Measurements from ENCODE around the gene MCTP1. TPM values are rescaled to one million over a fixed set of nuclear protein-coding genes. Genes with fewer than 3 reads are reported as not detected.

Gene MCTP1
- polyA plus RNA-seq, 3 donors, result 34.4 to 72.9 (median 55.5) TPM

- Histone ChIP-seq H3K4me3 (replicated peaks in 1 of 3; ENCODE audit: low read depth in 2 of 3, low read length in 3 of 3) (no peak overlapping the region), H3K4me2 (replicated peaks; ENCODE audit: extremely low read depth, low read length, poor library complexity, severe bottlenecking) (no peak overlapping the region), H3K79me2 (ENCODE audit: insufficient read depth, low read length) (no peaks in the 10 kb centered on the region), H2AFZ (ENCODE audit: insufficient read depth, low read depth, low read length, poor library complexity, severe bottlenecking) (no peak overlapping the region), H3K9me3 (replicated peaks in 1 of 2; ENCODE audit: control insufficient read depth in 1 of 2, insufficient read depth in 1 of 2, low read length in 2 of 2) (no peaks in the 10 kb centered on the region), H3K36me3 (replicated peaks in 1 of 2; ENCODE audit: control insufficient read depth in 1 of 2, insufficient read depth in 2 of 2, low read length in 2 of 2) (peaks cover 10 to 59% of the 10 kb centered on the region in 2 donors), H4K20me1 (ENCODE audit: insufficient read depth, low read length) (no peaks in the 10 kb centered on the region), H3K9ac (ENCODE audit: insufficient read depth, low read length, poor library complexity, severe bottlenecking) (no peak overlapping the region), H3K27me3 (ENCODE audit: control insufficient read depth in 2 of 2, insufficient read depth in 2 of 2, low read length in 2 of 2) (no peaks in the 10 kb centered on the region), H3K4me1 (ENCODE audit: control insufficient read depth in 1 of 2, insufficient read depth in 2 of 2, low read length in 2 of 2) (no peaks in the 10 kb centered on the region), H3K27ac (ENCODE audit: low read depth in 1 of 2, low read length in 2 of 2) (no peak overlapping the region)
- no CpG with 5 or more reads among the region's 2 CpGs for WGBS (ENCODE audit: insufficient coverage)
- intact Hi-C loops (cut with micrococcal nuclease), result no loop called here
- no peaks in the 10 kb centered on the region for H3K4me1 Mint-ChIP-seq
- H3K36me3 Mint-ChIP-seq, result peaks cover 56 to 59% of the 10 kb centered on the region in 2 donors
- DNase-seq, result no peak
- TF ChIP-seq CTCF (IDR thresholded peaks at IDR 0.05), result no peak
- H3K9me3 Mint-ChIP-seq, result peaks cover 0 to 4% (median 0%) of the 10 kb centered on the region in 7 donors
- no peak overlapping the region for H3K4me3 Mint-ChIP-seq
- H3K27me3 Mint-ChIP-seq (ENCODE audit: low read depth in 3 of 3), result peaks cover 0 to 1% (median 0%) of the 10 kb centered on the region in 3 donors
- no peak overlapping the region for H3K27ac Mint-ChIP-seq
These were observed 509.8 kb downstream of the MCTP1 start for GRCh38 chr5:94775088-94775487.

GRCh38 chr5:94771742-94772141 is 513.2 kb downstream of the MCTP1 start:
- H3K4me3 Mint-ChIP-seq, result no peak overlapping the region

More at GRCh38 chr5:94771742-94772141, 513.2 kb downstream of the MCTP1 start:
- H3K4me1 Mint-ChIP-seq, result no peaks in the 10 kb centered on the region
- H3K27ac Mint-ChIP-seq, result no peak overlapping the region
- H3K4me2 ChIP-seq (replicated peaks; ENCODE audit: extremely low read depth, low read length, poor library complexity, severe bottlenecking), result no peak overlapping the region
- peaks cover 0 to 4% (median 2%) of the 10 kb centered on the region in 7 donors for H3K9me3 Mint-ChIP-seq
- WGBS (ENCODE audit: insufficient coverage), result no CpG with 5 or more reads among the region's 2 CpGs
- no peak for DNase-seq
- H4K20me1 ChIP-seq (ENCODE audit: insufficient read depth, low read length), result peaks cover 5% of the 10 kb centered on the region
- H3K4me3 ChIP-seq (replicated peaks in 1 of 3; ENCODE audit: low read depth in 2 of 3, low read length in 3 of 3), result no peak overlapping the region
- no peaks in the 10 kb centered on the region for H3K9me3 ChIP-seq (replicated peaks in 1 of 2; ENCODE audit: control insufficient read depth in 1 of 2, insufficient read depth in 1 of 2, low read length in 2 of 2)
- H3K79me2 ChIP-seq (ENCODE audit: insufficient read depth, low read length), result no peaks in the 10 kb centered on the region
- peaks cover 9 to 40% of the 10 kb centered on the region in 2 donors for H3K36me3 ChIP-seq (replicated peaks in 1 of 2; ENCODE audit: control insufficient read depth in 1 of 2, insufficient read depth in 2 of 2, low read length in 2 of 2)
- no peaks in the 10 kb centered on the region for H3K4me1 ChIP-seq (ENCODE audit: control insufficient read depth in 1 of 2, insufficient read depth in 2 of 2, low read length in 2 of 2)
- no peak overlapping the region for H3K9ac ChIP-seq (ENCODE audit: insufficient read depth, low read length, poor library complexity, severe bottlenecking)
- H3K27me3 Mint-ChIP-seq (ENCODE audit: low read depth in 3 of 3), result peaks cover 0 to 1% (median 0%) of the 10 kb centered on the region in 3 donors
- intact Hi-C loops (cut with micrococcal nuclease), result no loop called here
- no peaks in the 10 kb centered on the region for H3K27me3 ChIP-seq (ENCODE audit: control insufficient read depth in 2 of 2, insufficient read depth in 2 of 2, low read length in 2 of 2)
- TF ChIP-seq CTCF (IDR thresholded peaks at IDR 0.05), result no peak
- no peak overlapping the region for H2AFZ ChIP-seq (ENCODE audit: insufficient read depth, low read depth, low read length, poor library complexity, severe bottlenecking)
- peaks cover 35 to 36% of the 10 kb centered on the region in 2 donors for H3K36me3 Mint-ChIP-seq
- H3K27ac ChIP-seq (ENCODE audit: low read depth in 1 of 2, low read length in 2 of 2), result no peak overlapping the region
